HepG2 (cell line): ENCODE results near the gene GALR3. TPM values are rescaled to one million over a fixed set of nuclear protein-coding genes. Genes with fewer than 3 reads are reported as not detected.

ENCODE experiments used
- BHLHE40 ChIP-seq: IDR thresholded peaks from 2 replicates; pipeline ENCODE4 v1.6.1; 2011; ENCODE audit warnings: low read length, improper control_type of control experiment
- BORCS8-MEF2B ChIP-seq: sonication (generic); formaldehyde crosslinking; IDR thresholded peaks from 2 replicates; pipeline ENCODE4 v1.8.0; 2022; ENCODE audit warnings: mild to moderate bottlenecking, missing genetic modification reagents
- FOSL2 ChIP-seq: sonication (generic); formaldehyde crosslinking; IDR thresholded peaks from 2 replicates; pipeline ENCODE4 v1.4.0; 2020; ENCODE audit warnings: missing genetic modification reagents
- FOXM1 ChIP-seq: sonication (generic); formaldehyde crosslinking; IDR thresholded peaks from 2 replicates; pipeline ENCODE4 v1.5.0; 2020; ENCODE audit warnings: missing genetic modification reagents
- FOXP1 ChIP-seq, 2 experiments: fragments of 450-650 bp in 1 of 2; IDR thresholded peaks; 2 replicates each; pipeline ENCODE4 v1.6.1; 2017 to 2018; ENCODE audit warnings: antibody characterized with exemption in 1 of 2
- NCOR1 ChIP-seq: fragments of 200-600 bp; sonication (generic); IDR thresholded peaks from 2 replicates; pipeline ENCODE4 v1.7.0; 2017; ENCODE audit warnings: antibody characterized with exemption, low read length, borderline replicate concordance
- REL ChIP-seq: sonication (generic); formaldehyde crosslinking; conservative IDR thresholded peaks from 2 replicates; pipeline ENCODE4 v1.8.0; 2022; ENCODE audit warnings: mild to moderate bottlenecking, missing genetic modification reagents, moderate library complexity
- SSRP1 ChIP-seq: IDR thresholded peaks from 2 replicates; pipeline ENCODE4 v1.6.1; 2016; ENCODE audit warnings: control low read depth
- TARDBP ChIP-seq: sonication (generic); formaldehyde crosslinking; IDR thresholded peaks from 2 replicates; pipeline ENCODE4 v1.8.0; 2022; ENCODE audit warnings: mild to moderate bottlenecking, missing genetic modification reagents
- ZFP62 ChIP-seq: sonication (generic); formaldehyde crosslinking; IDR thresholded peaks from 2 replicates; pipeline ENCODE4 v1.4.0; 2020; ENCODE audit warnings: missing genetic modification reagents
- ZNF510 ChIP-seq: sonication (generic); formaldehyde crosslinking; IDR thresholded peaks from 2 replicates; pipeline ENCODE4 v1.4.0; 2020; ENCODE audit warnings: low read depth, mild to moderate bottlenecking, missing genetic modification reagents
- polyA plus RNA-seq, 8 experiments: library from polyadenylated mRNA; depleted of rRNA in 3 of 8; stranded (reverse) in 7 of 8; unstranded in 1 of 8; fragments of >200 nt; fragmentation: Illumina TruSeq in 4 of 8; extraction: Trizol in 4 of 8; gene quantifications; 2 replicates each; pipeline versions ENCODE4 v1.2.1 to v1.2.3, GENCODE V29; 2011 to 2016; ENCODE audit warnings: low read depth in 4 of 8, missing spikeins in 1 of 8, mixed read lengths in 1 of 8; ENCODE audit not compliant: insufficient read depth in 1 of 8
- total RNA-seq, 5 experiments: library from RNA; depleted of rRNA; stranded (reverse); fragments of >200 nt; fragmentation: Illumina TruSeq; extraction: Trizol; gene quantifications; 2 replicates each; pipeline ENCODE4 v1.2.3, GENCODE V29; 2016; ENCODE audit warnings: low read depth in 1 of 5
- TF ChIP-seq, protein P1 (sequence below): sonication (generic); formaldehyde crosslinking; IDR thresholded peaks from 2 replicates; pipeline ENCODE4 v1.8.1; 2023; ENCODE audit warnings: mild to moderate bottlenecking, missing genetic modification reagents
- TF ChIP-seq, protein P2 (sequence below): sonication (generic); formaldehyde crosslinking; IDR thresholded peaks from 2 replicates; pipeline ENCODE4 v1.8.0; 2022; ENCODE audit warnings: missing genetic modification reagents, mild to moderate bottlenecking, inconsistent platforms, borderline replicate concordance
- TF ChIP-seq, protein P3 (sequence below): sonication (generic); formaldehyde crosslinking; IDR thresholded peaks from 2 replicates; pipeline ENCODE4 v1.4.0; 2020; ENCODE audit warnings: missing genetic modification reagents, borderline replicate concordance
- TF ChIP-seq, protein P4 (sequence below), 2 experiments: fragments of 450-650 bp in 1 of 2; sonication (generic) in 1 of 2; formaldehyde crosslinking in 1 of 2; IDR thresholded peaks; 2 replicates each; pipeline versions ENCODE4 v1.6.1 to v1.8.0; 2016 to 2022; ENCODE audit warnings: antibody characterized with exemption in 1 of 2, mild to moderate bottlenecking in 1 of 2, missing genetic modification reagents in 1 of 2

The GALR3 gene
- total and polyA plus RNA-seq, 2 of the 13 experiments (the other 11 are each of a cell fraction or from before 2014, with no cell fraction given): 0.13 TPM; not detected in 1

DNA sequence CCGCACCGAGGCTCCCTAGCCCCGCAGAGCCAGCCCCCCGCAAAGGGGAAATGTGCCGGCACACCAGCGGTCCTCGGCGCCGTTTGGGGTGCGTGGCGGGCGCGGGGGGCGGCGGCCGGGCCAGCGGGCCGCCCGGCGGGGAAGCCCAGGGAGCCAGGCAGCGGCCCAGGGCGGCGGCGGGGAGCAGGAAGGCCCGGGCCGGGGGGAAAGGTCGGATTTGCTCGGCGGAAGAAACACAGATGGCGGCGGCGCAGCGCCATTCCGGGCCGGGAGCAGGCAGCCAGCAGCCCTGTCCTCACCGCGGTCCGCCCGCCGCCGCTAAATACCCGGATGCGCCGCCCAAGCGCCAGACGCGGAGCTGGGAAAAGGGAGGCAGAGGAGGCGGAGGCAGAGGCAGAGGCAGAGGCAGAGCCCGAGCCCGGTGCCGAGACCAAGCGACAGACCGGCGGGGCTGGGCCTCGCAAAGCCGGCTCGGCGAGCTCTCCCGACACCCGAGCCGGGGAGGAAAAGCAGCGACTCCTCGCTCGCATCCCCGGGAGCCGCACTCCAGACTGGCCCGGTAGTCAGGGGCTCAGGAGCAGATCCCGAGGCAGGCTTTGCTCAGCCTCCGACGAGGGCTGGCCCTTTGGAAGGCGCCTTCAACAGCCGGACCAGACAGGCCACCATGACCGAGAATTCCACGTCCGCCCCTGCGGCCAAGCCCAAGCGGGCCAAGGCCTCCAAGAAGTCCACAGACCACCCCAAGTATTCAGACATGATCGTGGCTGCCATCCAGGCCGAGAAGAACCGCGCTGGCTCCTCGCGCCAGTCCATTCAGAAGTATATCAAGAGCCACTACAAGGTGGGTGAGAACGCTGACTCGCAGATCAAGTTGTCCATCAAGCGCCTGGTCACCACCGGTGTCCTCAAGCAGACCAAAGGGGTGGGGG lies 18.0 kb upstream of the GALR3 start (continued):
- no peak for TF ChIP-seq NCOR1
- TF ChIP-seq, protein P1, sequence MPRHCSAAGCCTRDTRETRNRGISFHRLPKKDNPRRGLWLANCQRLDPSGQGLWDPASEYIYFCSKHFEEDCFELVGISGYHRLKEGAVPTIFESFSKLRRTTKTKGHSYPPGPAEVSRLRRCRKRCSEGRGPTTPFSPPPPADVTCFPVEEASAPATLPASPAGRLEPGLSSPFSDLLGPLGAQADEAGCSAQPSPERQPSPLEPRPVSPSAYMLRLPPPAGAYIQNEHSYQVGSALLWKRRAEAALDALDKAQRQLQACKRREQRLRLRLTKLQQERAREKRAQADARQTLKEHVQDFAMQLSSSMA: no peak; the same call in 1 of the 2 replicates
- TF ChIP-seq SSRP1 (CRISPR knock-in tag): peak; percentile 84; the same call in 1 of the 2 replicates
- TF ChIP-seq TARDBP (CRISPR knock-in tag): peak; percentile 79
- TF ChIP-seq FOXM1 (CRISPR knock-in tag): no peak
- TF ChIP-seq FOXP1 (IDR thresholded peaks at IDR 0.05): no peak
- TF ChIP-seq FOXP1 (CRISPR knock-in tag; IDR thresholded peaks at IDR 0.05): no peak
- TF ChIP-seq, protein P2, sequence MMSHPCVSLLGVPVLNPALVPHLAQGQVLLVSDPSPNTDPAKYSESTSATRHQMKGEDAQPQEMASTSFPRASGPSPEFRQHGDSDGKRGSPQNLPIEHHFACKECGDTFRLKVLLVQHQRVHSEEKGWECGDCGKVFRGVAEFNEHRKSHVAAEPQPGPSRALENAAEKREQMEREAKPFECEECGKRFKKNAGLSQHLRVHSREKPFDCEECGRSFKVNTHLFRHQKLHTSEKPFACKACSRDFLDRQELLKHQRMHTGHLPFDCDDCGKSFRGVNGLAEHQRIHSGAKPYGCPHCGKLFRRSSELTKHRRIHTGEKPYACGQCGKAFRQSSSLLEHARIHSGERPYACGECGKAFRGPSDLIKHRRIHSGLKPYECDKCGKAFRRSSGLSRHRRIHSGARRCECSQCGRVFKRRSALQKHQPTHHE (CRISPR knock-in tag): 0 out of 2 replicates have a peak, but pooled peaks have one; percentile 78
- TF ChIP-seq FOSL2 (CRISPR knock-in tag): peak; percentile 57
- TF ChIP-seq REL: 0 out of 2 replicates have a peak, but pooled peaks have one; percentile 53
- TF ChIP-seq ZFP62 (CRISPR knock-in tag): 0 out of 2 replicates have a peak, but pooled peaks have one; percentile 34
- TF ChIP-seq, protein P3, sequence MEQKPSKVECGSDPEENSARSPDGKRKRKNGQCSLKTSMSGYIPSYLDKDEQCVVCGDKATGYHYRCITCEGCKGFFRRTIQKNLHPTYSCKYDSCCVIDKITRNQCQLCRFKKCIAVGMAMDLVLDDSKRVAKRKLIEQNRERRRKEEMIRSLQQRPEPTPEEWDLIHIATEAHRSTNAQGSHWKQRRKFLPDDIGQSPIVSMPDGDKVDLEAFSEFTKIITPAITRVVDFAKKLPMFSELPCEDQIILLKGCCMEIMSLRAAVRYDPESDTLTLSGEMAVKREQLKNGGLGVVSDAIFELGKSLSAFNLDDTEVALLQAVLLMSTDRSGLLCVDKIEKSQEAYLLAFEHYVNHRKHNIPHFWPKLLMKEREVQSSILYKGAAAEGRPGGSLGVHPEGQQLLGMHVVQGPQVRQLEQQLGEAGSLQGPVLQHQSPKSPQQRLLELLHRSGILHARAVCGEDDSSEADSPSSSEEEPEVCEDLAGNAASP: peak; percentile 65; the same call in 1 of the 2 replicates
- no peak for TF ChIP-seq ZNF510 (CRISPR knock-in tag)
- TF ChIP-seq BORCS8-MEF2B (CRISPR knock-in tag): peak; percentile 88
- peak; percentile 50; the same call in 1 of the 2 replicates for TF ChIP-seq BHLHE40
- TF ChIP-seq, protein P4, sequence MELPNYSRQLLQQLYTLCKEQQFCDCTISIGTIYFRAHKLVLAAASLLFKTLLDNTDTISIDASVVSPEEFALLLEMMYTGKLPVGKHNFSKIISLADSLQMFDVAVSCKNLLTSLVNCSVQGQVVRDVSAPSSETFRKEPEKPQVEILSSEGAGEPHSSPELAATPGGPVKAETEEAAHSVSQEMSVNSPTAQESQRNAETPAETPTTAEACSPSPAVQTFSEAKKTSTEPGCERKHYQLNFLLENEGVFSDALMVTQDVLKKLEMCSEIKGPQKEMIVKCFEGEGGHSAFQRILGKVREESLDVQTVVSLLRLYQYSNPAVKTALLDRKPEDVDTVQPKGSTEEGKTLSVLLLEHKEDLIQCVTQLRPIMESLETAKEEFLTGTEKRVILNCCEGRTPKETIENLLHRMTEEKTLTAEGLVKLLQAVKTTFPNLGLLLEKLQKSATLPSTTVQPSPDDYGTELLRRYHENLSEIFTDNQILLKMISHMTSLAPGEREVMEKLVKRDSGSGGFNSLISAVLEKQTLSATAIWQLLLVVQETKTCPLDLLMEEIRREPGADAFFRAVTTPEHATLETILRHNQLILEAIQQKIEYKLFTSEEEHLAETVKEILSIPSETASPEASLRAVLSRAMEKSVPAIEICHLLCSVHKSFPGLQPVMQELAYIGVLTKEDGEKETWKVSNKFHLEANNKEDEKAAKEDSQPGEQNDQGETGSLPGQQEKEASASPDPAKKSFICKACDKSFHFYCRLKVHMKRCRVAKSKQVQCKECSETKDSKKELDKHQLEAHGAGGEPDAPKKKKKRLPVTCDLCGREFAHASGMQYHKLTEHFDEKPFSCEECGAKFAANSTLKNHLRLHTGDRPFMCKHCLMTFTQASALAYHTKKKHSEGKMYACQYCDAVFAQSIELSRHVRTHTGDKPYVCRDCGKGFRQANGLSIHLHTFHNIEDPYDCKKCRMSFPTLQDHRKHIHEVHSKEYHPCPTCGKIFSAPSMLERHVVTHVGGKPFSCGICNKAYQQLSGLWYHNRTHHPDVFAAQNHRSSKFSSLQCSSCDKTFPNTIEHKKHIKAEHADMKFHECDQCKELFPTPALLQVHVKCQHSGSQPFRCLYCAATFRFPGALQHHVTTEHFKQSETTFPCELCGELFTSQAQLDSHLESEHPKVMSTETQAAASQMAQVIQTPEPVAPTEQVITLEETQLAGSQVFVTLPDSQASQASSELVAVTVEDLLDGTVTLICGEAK (IDR thresholded peaks at IDR 0.05): no peak
- TF ChIP-seq, protein P4 (CRISPR knock-in tag; IDR thresholded peaks at IDR 0.05): peak; percentile 92
